Peyer's patch (tissue), 4 donors: ENCODE results near the gene ITGAD. TPM values are rescaled to one million over a fixed set of nuclear protein-coding genes. Genes with fewer than 3 reads are reported as not detected.

Source experiments
- DNase-seq, 3 donors: peaks; one replicate each; pipeline ENCODE4 v3.0.0-alpha.2; 2017 to 2019
- H3K27ac ChIP-seq, 4 donors: fragments of 200-600 bp; sonication (generic); one replicate each; pipeline ENCODE4 v1.5.1; 2016 to 2019
- H3K27me3 ChIP-seq, 2 donors: fragments of 200-600 bp; sonication (generic); one replicate each; pipeline ENCODE4 v1.5.1; 2019
- H3K36me3 ChIP-seq, 3 donors: fragments of 200-600 bp; sonication (generic); one replicate each; pipeline ENCODE4 v1.5.1; 2016 to 2019
- H3K4me1 ChIP-seq, 4 donors: fragments of 200-600 bp; sonication (generic); one replicate each; pipeline ENCODE4 v1.5.1; 2016 to 2019
- H3K4me3 ChIP-seq, 4 donors: fragments of 200-600 bp; sonication (generic); 1 replicate in 3 of 4; 2 replicates in 1 of 4; pipeline ENCODE4 v1.5.1; 2016 to 2019; ENCODE audit warnings: mild to moderate bottlenecking in 1 of 4
- H3K9me3 ChIP-seq, 4 donors: fragments of 200-600 bp; sonication (generic); one replicate each; pipeline ENCODE4 v1.5.1; 2016 to 2019; ENCODE audit warnings: mild to moderate bottlenecking in 1 of 4
- CTCF ChIP-seq, 6 experiments: fragments of 450-650 bp in 4 of 6; fragments of 200-600 bp in 2 of 6; sonication (generic) in 1 of 6; IDR thresholded peaks; one replicate each; pipeline ENCODE4 v1.5.1; 2017 to 2019; ENCODE audit warnings: antibody characterized with exemption in 6 of 6, mild to moderate bottlenecking in 3 of 6, moderate library complexity in 1 of 6
- POLR2A ChIP-seq, 2 donors: fragments of 450-650 bp; IDR thresholded peaks; one replicate each; pipeline ENCODE4 v1.5.1; 2017; ENCODE audit warnings: antibody characterized with exemption in 2 of 2, mild to moderate bottlenecking in 2 of 2, moderate library complexity in 2 of 2
- total RNA-seq, 4 donors: library from RNA; depleted of rRNA; stranded (reverse); fragments of >200 nt; gene quantifications; one replicate each; pipeline ENCODE4 v1.1.0, GENCODE V29; 2016

The ITGAD gene
- total RNA-seq, 4 donors from 2014 or later: 0.83 TPM; not detected in 3

GRCh38 chr16:31417916-31418315 lies 24.8 kb downstream of the ITGAD start:
- TF ChIP-seq POLR2A (IDR thresholded peaks at IDR 0.05) (no peak), CTCF (IDR thresholded peaks at IDR 0.05) (no peak)
- Histone ChIP-seq H3K27ac (no peak overlapping the region), H3K4me3 (no peak overlapping the region), H3K36me3 (no peaks in the 10 kb centered on the region), H3K4me1 (no peaks in the 10 kb centered on the region), H3K27me3 (no peaks in the 10 kb centered on the region), H3K9me3 (no peaks in the 10 kb centered on the region)
- DNase-seq: peak in 1 of 3 donors; percentile 14

- Histone ChIP-seq H3K4me3 (no peak overlapping the region), H3K27me3 (no peaks in the 10 kb centered on the region), H3K27ac (no peak overlapping the region), H3K36me3 (no peaks in the 10 kb centered on the region), H3K9me3 (no peaks in the 10 kb centered on the region), H3K4me1 (no peaks in the 10 kb centered on the region)
- TF ChIP-seq CTCF (IDR thresholded peaks at IDR 0.05) (no peak), POLR2A (IDR thresholded peaks at IDR 0.05) (no peak)
- peak in 1 of 3 donors; percentile 12 for DNase-seq
Observed at GRCh38 chr16:31420037-31420436, 26.9 kb downstream of the ITGAD start.

- DNase-seq: peak in 2 of 3 donors; percentile 34 to 72
- TF ChIP-seq CTCF (IDR thresholded peaks at IDR 0.05): no peak
- no peak for TF ChIP-seq POLR2A (IDR thresholded peaks at IDR 0.05)
Observed at GRCh38 chr16:31421587-31421986, 28.5 kb downstream of the ITGAD start.

GRCh38 chr16:31423241-31423640 lies 30.1 kb downstream of the ITGAD start:
- Histone ChIP-seq H3K4me3 (no peak overlapping the region), H3K27ac (peak overlapping the region in 1 of 4 donors; percentile 13), H3K36me3 (no peaks in the 10 kb centered on the region), H3K4me1 (peaks cover 0 to 11% (median 0%) of the 10 kb centered on the region in 4 donors), H3K27me3 (no peaks in the 10 kb centered on the region), H3K9me3 (no peaks in the 10 kb centered on the region)
- TF ChIP-seq CTCF (IDR thresholded peaks at IDR 0.05): no peak
- no peak for TF ChIP-seq POLR2A (IDR thresholded peaks at IDR 0.05)
- peak in 1 of 3 donors; percentile 25 for DNase-seq

More at GRCh38 chr16:31421587-31421986, 28.5 kb downstream of the ITGAD start:
- H3K9me3 ChIP-seq: no peaks in the 10 kb centered on the region
- no peaks in the 10 kb centered on the region for H3K4me1 ChIP-seq
- H3K36me3 ChIP-seq: no peaks in the 10 kb centered on the region
- H3K4me3 ChIP-seq: no peak overlapping the region
- H3K27me3 ChIP-seq: no peaks in the 10 kb centered on the region
- H3K27ac ChIP-seq: no peak overlapping the region

GRCh38 chr16:31423801-31424200 lies 30.7 kb downstream of the ITGAD start:
- no peaks in the 10 kb centered on the region for H3K9me3 ChIP-seq
- peak overlapping the region in 1 of 4 donors; percentile 13 for H3K27ac ChIP-seq
- TF ChIP-seq CTCF (IDR thresholded peaks at IDR 0.05) (no peak), POLR2A (IDR thresholded peaks at IDR 0.05) (no peak)
- no peaks in the 10 kb centered on the region for H3K36me3 ChIP-seq
- H3K4me3 ChIP-seq: no peak overlapping the region
- no peak for DNase-seq
- no peaks in the 10 kb centered on the region for H3K27me3 ChIP-seq
- H3K4me1 ChIP-seq: peaks cover 0 to 14% (median 0%) of the 10 kb centered on the region in 4 donors
